Neural cell (in vitro differentiated cells): ENCODE measurements around the gene DOK5. TPM values are rescaled to one million over a fixed set of nuclear protein-coding genes. Genes with fewer than 3 reads are reported as not detected.

Experiments
- H2AFZ ChIP-seq: fragments of 200-600, 300-800 bp; sonication (generic), shearing (Covaris generic); 2 replicates; pipeline ENCODE4 v1.6.0; 2014; ENCODE audit warnings: low read depth, mild to moderate bottlenecking, antibody characterized with exemption, low read length, moderate library complexity
- H3F3A ChIP-seq: fragments of 200-600 bp; shearing (Covaris generic); 2 replicates; pipeline ENCODE4 v1.6.1; 2016; ENCODE audit warnings: mild to moderate bottlenecking, moderate library complexity, mixed read lengths, antibody characterized with exemption, low read length; ENCODE audit not compliant: insufficient read depth, poor library complexity, severe bottlenecking
- H3K27ac ChIP-seq: fragments of 200-600, 300-800 bp; sonication (generic), shearing (Covaris generic); 2 replicates; pipeline ENCODE4 v1.5.1; 2014; ENCODE audit warnings: mild to moderate bottlenecking, low read length, moderate library complexity
- H3K27me3 ChIP-seq: fragments of 300-800, 200-600 bp; sonication (generic), shearing (Covaris generic); 2 replicates; pipeline ENCODE4 v1.6.0; 2014; ENCODE audit warnings: mild to moderate bottlenecking, low read depth, low read length, moderate library complexity; ENCODE audit not compliant: insufficient read depth
- H3K36me3 ChIP-seq: fragments of 300-800, 200-600 bp; sonication (generic), shearing (Covaris generic); 2 replicates; pipeline ENCODE4 v1.5.1; 2014; ENCODE audit warnings: mild to moderate bottlenecking, antibody characterized with exemption, low read length, moderate library complexity; ENCODE audit not compliant: insufficient read depth
- H3K4me2 ChIP-seq: fragments of 300-800, 200-600 bp; sonication (generic), shearing (Covaris generic); 2 replicates; pipeline ENCODE4 v1.6.0; 2014; ENCODE audit warnings: mild to moderate bottlenecking, low read length
- H3K4me3 ChIP-seq: fragments of 300-800, 200-600 bp; sonication (generic), shearing (Covaris generic); 2 replicates; pipeline ENCODE4 v1.5.1; 2014; ENCODE audit warnings: mild to moderate bottlenecking, low read length, moderate library complexity
- H3K79me2 ChIP-seq: fragments of 200-600 bp; shearing (Covaris generic); replicated peaks from 2 replicates; pipeline ENCODE4 v1.6.0; 2014; ENCODE audit warnings: mild to moderate bottlenecking, low read length, moderate library complexity; ENCODE audit not compliant: insufficient read depth
- H3K9ac ChIP-seq: fragments of 300-800, 200-600 bp; sonication (generic), shearing (Covaris generic); 2 replicates; pipeline ENCODE4 v1.6.1; 2016; ENCODE audit warnings: mild to moderate bottlenecking, low read length, mixed read lengths
- H3K9me2 ChIP-seq: fragments of 200-600 bp; shearing (Covaris generic); 2 replicates; pipeline ENCODE4 v1.6.1; 2016; ENCODE audit warnings: mild to moderate bottlenecking, low read length, mixed read lengths; ENCODE audit not compliant: insufficient read depth
- H3K9me3 ChIP-seq: fragments of 200-600, 300-800 bp; sonication (generic), shearing (Covaris generic); 2 replicates; pipeline ENCODE4 v1.6.1; 2016; ENCODE audit warnings: mild to moderate bottlenecking, mixed run types, low read length, moderate library complexity, mixed read lengths
- H4K20me1 ChIP-seq: fragments of 200-600 bp; shearing (Covaris generic); 2 replicates; pipeline ENCODE4 v1.6.1; 2016; ENCODE audit warnings: mild to moderate bottlenecking, mixed run types; ENCODE audit not compliant: insufficient read depth
- EP300 ChIP-seq: fragments of 450-650 bp; conservative IDR thresholded peaks from 2 replicates; pipeline ENCODE4 v1.6.1; 2014; ENCODE audit warnings: antibody characterized with exemption, mild to moderate bottlenecking, moderate library complexity; ENCODE audit not compliant: poor library complexity, severe bottlenecking
- EZH2 ChIP-seq: fragments of 200-600, 300-800 bp; shearing (Covaris generic), sonication (generic); IDR thresholded peaks from 2 replicates; pipeline ENCODE4 v1.6.1; 2014; ENCODE audit warnings: antibody characterized with exemption, low read length, borderline replicate concordance, mild to moderate bottlenecking; ENCODE audit not compliant: insufficient read depth, poor library complexity, severe bottlenecking
- MXI1 ChIP-seq: fragments of 450-650 bp; conservative IDR thresholded peaks from 2 replicates; pipeline ENCODE4 v1.6.1; 2014; ENCODE audit warnings: antibody characterized with exemption, mild to moderate bottlenecking; ENCODE audit not compliant: poor library complexity, severe bottlenecking
- POLR2AphosphoS5 ChIP-seq: IDR thresholded peaks from 2 replicates; pipeline ENCODE4 v1.6.1; 2012
- RAD21 ChIP-seq: fragments of 450-650 bp; conservative IDR thresholded peaks from 2 replicates; pipeline ENCODE4 v1.6.1; 2014; ENCODE audit warnings: antibody characterized with exemption, mild to moderate bottlenecking, moderate library complexity
- SMC3 ChIP-seq: fragments of 450-650 bp; conservative IDR thresholded peaks from 2 replicates; pipeline ENCODE4 v1.6.1; 2014; ENCODE audit warnings: antibody characterized with exemption, mild to moderate bottlenecking, moderate library complexity; ENCODE audit not compliant: poor library complexity
- TAF1 ChIP-seq: IDR thresholded peaks from 2 replicates; pipeline ENCODE4 v1.6.1; 2012; ENCODE audit warnings: low read depth
- polyA plus RNA-seq: library from polyadenylated mRNA; depleted of rRNA; stranded (reverse); fragments of >200 nt; gene quantifications from 2 replicates; pipeline ENCODE4 v1.2.3, GENCODE V29; 2014
- TF ChIP-seq, protein P1 (sequence below): fragments of 450-650 bp; IDR thresholded peaks from 2 replicates; pipeline ENCODE4 v1.5.1; 2014; ENCODE audit warnings: antibody characterized with exemption, mild to moderate bottlenecking, moderate library complexity; ENCODE audit not compliant: poor library complexity, severe bottlenecking
- TF ChIP-seq, protein P2 (sequence below): IDR thresholded peaks from 2 replicates; pipeline ENCODE4 v1.6.1; 2012; ENCODE audit warnings: borderline replicate concordance

DOK5 gene
- polyA plus RNA-seq, 1 donor from 2014 or later: 4.6 TPM

DNA sequence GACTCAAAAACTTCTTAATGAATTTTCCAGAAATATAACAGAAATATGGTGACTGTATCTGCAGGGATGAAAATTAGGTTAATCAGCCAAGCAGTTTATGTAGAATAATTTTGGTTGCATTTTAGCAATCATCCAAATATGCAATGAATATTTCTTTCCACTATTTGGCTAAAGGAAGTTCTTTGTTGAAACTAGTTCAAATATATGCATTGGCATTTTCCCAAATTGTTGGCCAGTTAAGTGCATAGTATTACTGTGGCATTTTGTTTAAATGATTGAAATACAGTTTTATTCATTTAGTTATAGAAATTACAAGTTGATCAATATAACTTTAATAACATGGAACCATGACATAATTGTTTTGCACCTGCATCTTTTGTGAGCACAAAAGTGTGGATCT is 115.5 kb downstream of the DOK5 start:
- no peak for TF ChIP-seq TAF1
- TF ChIP-seq, protein P1, sequence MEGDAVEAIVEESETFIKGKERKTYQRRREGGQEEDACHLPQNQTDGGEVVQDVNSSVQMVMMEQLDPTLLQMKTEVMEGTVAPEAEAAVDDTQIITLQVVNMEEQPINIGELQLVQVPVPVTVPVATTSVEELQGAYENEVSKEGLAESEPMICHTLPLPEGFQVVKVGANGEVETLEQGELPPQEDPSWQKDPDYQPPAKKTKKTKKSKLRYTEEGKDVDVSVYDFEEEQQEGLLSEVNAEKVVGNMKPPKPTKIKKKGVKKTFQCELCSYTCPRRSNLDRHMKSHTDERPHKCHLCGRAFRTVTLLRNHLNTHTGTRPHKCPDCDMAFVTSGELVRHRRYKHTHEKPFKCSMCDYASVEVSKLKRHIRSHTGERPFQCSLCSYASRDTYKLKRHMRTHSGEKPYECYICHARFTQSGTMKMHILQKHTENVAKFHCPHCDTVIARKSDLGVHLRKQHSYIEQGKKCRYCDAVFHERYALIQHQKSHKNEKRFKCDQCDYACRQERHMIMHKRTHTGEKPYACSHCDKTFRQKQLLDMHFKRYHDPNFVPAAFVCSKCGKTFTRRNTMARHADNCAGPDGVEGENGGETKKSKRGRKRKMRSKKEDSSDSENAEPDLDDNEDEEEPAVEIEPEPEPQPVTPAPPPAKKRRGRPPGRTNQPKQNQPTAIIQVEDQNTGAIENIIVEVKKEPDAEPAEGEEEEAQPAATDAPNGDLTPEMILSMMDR: no peak
- TF ChIP-seq EZH2: no peak
- no peak for TF ChIP-seq RAD21
- no peak for TF ChIP-seq POLR2AphosphoS5
- TF ChIP-seq, protein P2, sequence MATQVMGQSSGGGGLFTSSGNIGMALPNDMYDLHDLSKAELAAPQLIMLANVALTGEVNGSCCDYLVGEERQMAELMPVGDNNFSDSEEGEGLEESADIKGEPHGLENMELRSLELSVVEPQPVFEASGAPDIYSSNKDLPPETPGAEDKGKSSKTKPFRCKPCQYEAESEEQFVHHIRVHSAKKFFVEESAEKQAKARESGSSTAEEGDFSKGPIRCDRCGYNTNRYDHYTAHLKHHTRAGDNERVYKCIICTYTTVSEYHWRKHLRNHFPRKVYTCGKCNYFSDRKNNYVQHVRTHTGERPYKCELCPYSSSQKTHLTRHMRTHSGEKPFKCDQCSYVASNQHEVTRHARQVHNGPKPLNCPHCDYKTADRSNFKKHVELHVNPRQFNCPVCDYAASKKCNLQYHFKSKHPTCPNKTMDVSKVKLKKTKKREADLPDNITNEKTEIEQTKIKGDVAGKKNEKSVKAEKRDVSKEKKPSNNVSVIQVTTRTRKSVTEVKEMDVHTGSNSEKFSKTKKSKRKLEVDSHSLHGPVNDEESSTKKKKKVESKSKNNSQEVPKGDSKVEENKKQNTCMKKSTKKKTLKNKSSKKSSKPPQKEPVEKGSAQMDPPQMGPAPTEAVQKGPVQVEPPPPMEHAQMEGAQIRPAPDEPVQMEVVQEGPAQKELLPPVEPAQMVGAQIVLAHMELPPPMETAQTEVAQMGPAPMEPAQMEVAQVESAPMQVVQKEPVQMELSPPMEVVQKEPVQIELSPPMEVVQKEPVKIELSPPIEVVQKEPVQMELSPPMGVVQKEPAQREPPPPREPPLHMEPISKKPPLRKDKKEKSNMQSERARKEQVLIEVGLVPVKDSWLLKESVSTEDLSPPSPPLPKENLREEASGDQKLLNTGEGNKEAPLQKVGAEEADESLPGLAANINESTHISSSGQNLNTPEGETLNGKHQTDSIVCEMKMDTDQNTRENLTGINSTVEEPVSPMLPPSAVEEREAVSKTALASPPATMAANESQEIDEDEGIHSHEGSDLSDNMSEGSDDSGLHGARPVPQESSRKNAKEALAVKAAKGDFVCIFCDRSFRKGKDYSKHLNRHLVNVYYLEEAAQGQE: no peak
- TF ChIP-seq EP300: no peak
- TF ChIP-seq MXI1: no peak
- TF ChIP-seq SMC3: no peak
- Histone ChIP-seq H3K27ac (no peak overlapping the region), H3K9me2 (no peaks in the 10 kb centered on the region), H3K4me3 (no peak overlapping the region), H3K79me2 (no peaks in the 10 kb centered on the region), H3K36me3 (no peaks in the 10 kb centered on the region), H3K9me3 (no peaks in the 10 kb centered on the region), H4K20me1 (no peaks in the 10 kb centered on the region), H3K9ac (no peak overlapping the region), H3K4me2 (no peak overlapping the region), H3K27me3 (no peaks in the 10 kb centered on the region), H3F3A (no peaks in the 10 kb centered on the region), H2AFZ (no peak overlapping the region)

DNA sequence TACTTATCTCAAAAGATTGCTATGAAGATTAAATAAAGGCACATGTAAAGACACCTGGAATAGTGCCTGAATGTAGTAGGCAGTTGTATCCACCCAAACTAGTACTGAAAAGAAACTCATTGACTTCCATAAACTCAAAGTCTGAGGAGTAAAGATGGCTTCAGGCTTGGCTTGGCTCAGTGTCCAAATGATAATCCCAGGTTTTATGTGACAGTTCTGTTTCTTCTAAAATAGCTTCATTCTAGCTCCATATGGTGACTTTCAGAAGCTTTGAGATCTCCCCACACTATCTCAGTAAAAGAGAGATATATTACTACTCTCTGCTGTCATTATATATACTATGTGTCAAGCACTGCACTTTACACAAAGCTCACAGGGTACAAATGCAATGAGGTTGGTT is 121.3 kb downstream of the DOK5 start:
- Histone ChIP-seq H3K4me2 (no peak overlapping the region), H3K9ac (no peak overlapping the region), H3K9me2 (no peaks in the 10 kb centered on the region), H2AFZ (no peak overlapping the region), H3K4me3 (no peak overlapping the region), H4K20me1 (no peaks in the 10 kb centered on the region), H3K9me3 (no peaks in the 10 kb centered on the region), H3K79me2 (no peaks in the 10 kb centered on the region), H3K36me3 (no peaks in the 10 kb centered on the region), H3F3A (no peaks in the 10 kb centered on the region), H3K27me3 (no peaks in the 10 kb centered on the region), H3K27ac (no peak overlapping the region)
- no peak for TF ChIP-seq RAD21
- no peak for TF ChIP-seq POLR2AphosphoS5
- TF ChIP-seq TAF1: no peak
- no peak for TF ChIP-seq EP300
- TF ChIP-seq, protein P1: no peak
- TF ChIP-seq MXI1: no peak
- TF ChIP-seq, protein P2: no peak
- TF ChIP-seq EZH2: no peak
